Kidney (tissue), 14 donors: ENCODE data around the gene TMEM213. TPM values are rescaled to one million over a fixed set of nuclear protein-coding genes. Genes with fewer than 3 reads are reported as not detected.

Experiments used
- DNase-seq, 5 donors: peaks; one replicate each; pipeline ENCODE4 v3.0.0-alpha.2; 2013 to 2020
- FAIRE-seq: peaks from 2 replicates; lab custom pipeline; 2012; peaks lifted over from hg19 to GRCh38; lab: Jason Lieb, UNC
- H3K27ac ChIP-seq, 2 donors: one replicate each; pipeline ENCODE4 v1.7.0; 2013; ENCODE audit warnings: low read depth in 2 of 2, low read length in 2 of 2, inconsistent platforms in 1 of 2
- H3K27me3 ChIP-seq: one replicate; pipeline ENCODE4 v1.7.1; 2013; ENCODE audit warnings: low read length, inconsistent platforms; ENCODE audit not compliant: control insufficient read depth, insufficient read depth
- H3K36me3 ChIP-seq, 3 donors: one replicate each; pipeline versions ENCODE4 v1.7.0 to v1.7.1; 2013; ENCODE audit warnings: low read length in 3 of 3, control low read depth in 1 of 3, inconsistent platforms in 1 of 3; ENCODE audit not compliant: insufficient read depth in 3 of 3, control insufficient read depth in 2 of 3
- H3K4me1 ChIP-seq, 3 donors: one replicate each; pipeline versions ENCODE4 v1.7.0 to v1.7.1; 2013; ENCODE audit warnings: low read length in 3 of 3, inconsistent platforms in 1 of 3, low read depth in 1 of 3; ENCODE audit not compliant: control insufficient read depth in 2 of 3, insufficient read depth in 2 of 3
- H3K4me3 ChIP-seq, 3 donors: one replicate each; pipeline versions ENCODE4 v1.7.0 to v1.8.1; 2013; ENCODE audit warnings: low read length in 3 of 3, control low read depth in 1 of 3, inconsistent platforms in 1 of 3
- H3K9ac ChIP-seq, 3 donors: one replicate each; pipeline versions ENCODE4 v1.7.0 to v1.7.1; 2013; ENCODE audit warnings: low read length in 3 of 3, control low read depth in 1 of 3, inconsistent platforms in 1 of 3
- H3K9me3 ChIP-seq, 3 donors: one replicate each; pipeline versions ENCODE4 v1.7.0 to v1.7.1; 2013; ENCODE audit warnings: low read length in 3 of 3, control low read depth in 1 of 3, inconsistent platforms in 1 of 3; ENCODE audit not compliant: control insufficient read depth in 2 of 3, insufficient read depth in 1 of 3
- CTCF ChIP-seq: IDR thresholded peaks from 3 replicates; pipeline ENCODE4 v1.5.1; 2012; ENCODE audit warnings: mild to moderate bottlenecking, moderate library complexity, borderline replicate concordance; ENCODE audit not compliant: insufficient read depth; ENCODE audit errors: extremely low read depth
- intact Hi-C: fragments of 100-400 bp; cut with DNase I; formaldehyde crosslinking; loops from one replicate; pipeline ENCODE4 v1.11.1; 2022
- polyA plus RNA-seq: library from polyadenylated mRNA; stranded (reverse); fragments of 350-450 nt; fragmentation: Illumina TruSeq; extraction: RNeasy Lipid Tissue Mini Kit (QIAGEN cat#74804); gene quantifications from one replicate; pipeline ENCODE4 v1.2.3, GENCODE V29; 2014; ENCODE audit warnings: low read depth, low replicate concordance; ENCODE audit not compliant: insufficient read depth
- total RNA-seq: library from RNA; stranded (reverse); fragmentation: NEBNext Ultra II Directional; extraction: Animal tissue kit (Norgen Biotek cat#: 25700); gene quantifications from one replicate; pipeline ENCODE4 v1.2.1, GENCODE V29; 2021
- donor health status: control.
- donor health status: control.
- donor health status: control.
- donor health status: control.
- donor health status: control.
- donor health status: DM: yes; HTN: yes; CAD: no.
- donor health status: Normal renal cell carcinoma (clear cell type).

TMEM213 gene
- total and polyA plus RNA-seq, 2 donors from 2014 or later, result 30.2 to 96.9 TPM

GRCh38 chr7:138873220-138873892, 75.6 kb downstream of the TMEM213 start:
- no peak for FAIRE-seq
- Histone ChIP-seq H3K9ac (no peak overlapping the region), H3K9me3 (no peaks in the 10 kb centered on the region), H3K27me3 (no peaks in the 10 kb centered on the region), H3K27ac (no peak overlapping the region), H3K36me3 (peaks cover 0 to 8% (median 3%) of the 10 kb centered on the region in 3 donors), H3K4me1 (no peaks in the 10 kb centered on the region), H3K4me3 (no peak overlapping the region)
- intact Hi-C loops, result no loop called here
- no peak for TF ChIP-seq CTCF
- DNase-seq, result no peak

DNA sequence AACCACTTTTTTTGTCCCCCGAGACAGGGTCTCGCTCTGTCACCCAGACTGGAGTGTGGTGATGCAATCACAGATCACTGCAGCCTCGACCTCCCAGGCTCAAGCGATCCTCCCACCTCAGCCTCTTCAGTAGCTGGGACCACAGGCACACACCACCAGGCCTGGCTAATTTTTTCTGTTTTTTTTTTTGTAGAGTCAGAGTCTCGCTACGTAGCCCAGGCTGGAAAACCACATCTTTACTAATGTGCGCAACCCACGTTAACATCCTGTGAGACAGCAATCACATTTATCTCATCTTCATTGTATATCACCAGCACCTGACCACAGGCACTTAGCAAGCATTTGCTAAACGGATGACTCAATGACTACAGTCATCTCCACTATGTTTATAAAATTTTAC, 78.0 kb downstream of the TMEM213 start:
- no peaks in the 10 kb centered on the region for H3K4me1 ChIP-seq
- H3K36me3 ChIP-seq, result peaks cover 0 to 13% (median 4%) of the 10 kb centered on the region in 3 donors
- intact Hi-C loops, result no loop called here
- H3K27ac ChIP-seq, result no peak overlapping the region
- no peak for TF ChIP-seq CTCF
- no peaks in the 10 kb centered on the region for H3K9me3 ChIP-seq
- FAIRE-seq (no peak), DNase-seq (no peak)
- no peak overlapping the region for H3K4me3 ChIP-seq
- no peak overlapping the region for H3K9ac ChIP-seq
- H3K27me3 ChIP-seq, result no peaks in the 10 kb centered on the region

DNA sequence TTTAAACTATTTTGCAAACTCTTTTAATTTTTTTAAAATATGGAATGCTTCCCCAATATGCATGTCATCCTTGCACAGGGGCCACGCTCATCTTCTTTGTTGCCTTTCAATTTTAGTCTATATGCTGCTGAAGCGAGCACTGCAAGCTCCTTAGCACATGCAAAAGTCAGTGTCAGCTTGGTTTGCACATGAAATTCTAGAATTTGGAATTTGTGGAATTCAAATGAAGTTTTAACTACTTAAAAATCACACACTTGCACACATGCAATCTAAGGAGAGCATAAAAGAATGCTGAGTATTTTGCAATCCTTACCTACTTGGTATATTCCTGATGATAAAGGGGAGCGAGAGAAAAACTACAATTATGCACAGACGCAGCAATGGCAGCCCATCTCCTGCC, 78.5 kb downstream of the TMEM213 start:
- no peak for TF ChIP-seq CTCF
- FAIRE-seq (no peak), DNase-seq (no peak)
- H3K27me3 ChIP-seq, result no peaks in the 10 kb centered on the region
- intact Hi-C loops, result no loop called here
- H3K4me1 ChIP-seq, result no peaks in the 10 kb centered on the region
- H3K9ac ChIP-seq, result no peak overlapping the region
- H3K9me3 ChIP-seq, result no peaks in the 10 kb centered on the region
- no peak overlapping the region for H3K27ac ChIP-seq
- H3K36me3 ChIP-seq, result peaks cover 0 to 13% (median 7%) of the 10 kb centered on the region in 3 donors
- no peak overlapping the region for H3K4me3 ChIP-seq
